Uterus (tissue), 4 donors: Measurements from ENCODE around the gene DISP3. TPM values are rescaled to one million over a fixed set of nuclear protein-coding genes. Genes with fewer than 3 reads are reported as not detected.

Source experiments
- DNase-seq, 2 donors: peaks; one replicate each; pipeline ENCODE4 v3.0.0-alpha.2; 2019 to 2020
- H3K27ac ChIP-seq, 2 donors: fragments of 200-600 bp; sonication (generic); 1 replicate in 1 of 2; 2 replicates in 1 of 2; pipeline ENCODE4 v1.5.1; 2016 to 2018
- H3K27me3 ChIP-seq, 2 donors: fragments of 200-600 bp; sonication (generic); one replicate each; pipeline ENCODE4 v1.5.1; 2018 to 2019; ENCODE audit warnings: control low read depth in 1 of 2
- H3K36me3 ChIP-seq, 2 donors: fragments of 200-600 bp; sonication (generic); one replicate each; pipeline ENCODE4 v1.5.1; 2019; ENCODE audit warnings: control low read depth in 1 of 2
- H3K4me1 ChIP-seq, 2 donors: fragments of 200-600 bp; sonication (generic); one replicate each; pipeline ENCODE4 v1.5.1; 2018 to 2019; ENCODE audit warnings: control low read depth in 1 of 2
- H3K4me3 ChIP-seq, 2 donors: fragments of 200-600 bp; sonication (generic); 1 replicate in 1 of 2; 2 replicates in 1 of 2; pipeline ENCODE4 v1.5.1; 2018 to 2019; ENCODE audit warnings: mild to moderate bottlenecking in 1 of 2
- H3K9me3 ChIP-seq, 2 donors: fragments of 200-600 bp; sonication (generic); one replicate each; pipeline ENCODE4 v1.5.1; 2019; ENCODE audit warnings: control low read depth in 1 of 2
- POLR2A ChIP-seq, 2 donors: fragments of 450-650 bp; IDR thresholded peaks; one replicate each; pipeline ENCODE4 v1.6.1; 2016; ENCODE audit warnings: antibody characterized with exemption in 2 of 2, mild to moderate bottlenecking in 1 of 2, moderate library complexity in 1 of 2
- intact Hi-C: fragments of 100-400 bp; cut with DNase I; formaldehyde crosslinking; loops from one replicate; pipeline ENCODE4 v1.15.1; 2023; ENCODE audit warnings: low total_unique reads
- total RNA-seq, 4 donors: library from RNA; depleted of rRNA in 3 of 4; stranded (reverse); fragments of >200 nt in 3 of 4; gene quantifications; one replicate each; pipeline versions ENCODE4 v1.1.0 to v1.2.4, GENCODE V29; 2014 to 2023
- TF ChIP-seq, protein P1 (sequence below), 4 experiments: fragments of 200-600 bp in 2 of 4; fragments of 450-650 bp in 2 of 4; sonication (generic) in 2 of 4; IDR thresholded peaks; one replicate each; pipeline ENCODE4 v1.5.1; 2016 to 2019; ENCODE audit warnings: antibody characterized with exemption in 4 of 4, mild to moderate bottlenecking in 2 of 4, moderate library complexity in 1 of 4
- donor health status: DM: yes; HTN: yes; CAD: no.

Gene DISP3
- total RNA-seq, 4 donors from 2014 or later = 0.09 to 0.90 TPM; not detected in 2

DNA sequence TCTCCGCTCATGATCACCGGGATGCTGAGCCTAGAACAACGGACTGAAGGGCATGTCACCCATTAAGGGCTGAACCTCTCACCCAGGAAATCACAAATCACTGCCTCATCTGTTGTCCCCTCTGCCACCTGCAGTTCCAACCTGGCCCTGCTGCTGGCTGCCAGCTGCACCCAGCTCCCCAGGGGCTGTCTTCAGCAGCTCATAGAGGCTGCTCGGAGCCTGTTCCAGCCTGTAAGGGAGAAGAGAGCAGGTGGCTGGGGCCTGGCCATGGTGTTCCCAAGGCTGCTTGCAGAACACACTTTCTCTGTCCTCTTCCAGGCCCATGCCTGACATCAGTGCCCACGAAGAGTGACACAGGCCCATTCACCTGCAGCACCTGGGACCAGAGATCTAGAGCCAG is 44.5 kb upstream of the DISP3 start:
- Histone ChIP-seq H3K27me3 (no peaks in the 10 kb centered on the region), H3K9me3 (no peaks in the 10 kb centered on the region), H3K4me1 (no peaks in the 10 kb centered on the region), H3K36me3 (no peaks in the 10 kb centered on the region), H3K27ac (no peak overlapping the region), H3K4me3 (no peak overlapping the region)
- DNase-seq = no peak
- TF ChIP-seq POLR2A (IDR thresholded peaks at IDR 0.05) = no peak
- TF ChIP-seq, protein P1, sequence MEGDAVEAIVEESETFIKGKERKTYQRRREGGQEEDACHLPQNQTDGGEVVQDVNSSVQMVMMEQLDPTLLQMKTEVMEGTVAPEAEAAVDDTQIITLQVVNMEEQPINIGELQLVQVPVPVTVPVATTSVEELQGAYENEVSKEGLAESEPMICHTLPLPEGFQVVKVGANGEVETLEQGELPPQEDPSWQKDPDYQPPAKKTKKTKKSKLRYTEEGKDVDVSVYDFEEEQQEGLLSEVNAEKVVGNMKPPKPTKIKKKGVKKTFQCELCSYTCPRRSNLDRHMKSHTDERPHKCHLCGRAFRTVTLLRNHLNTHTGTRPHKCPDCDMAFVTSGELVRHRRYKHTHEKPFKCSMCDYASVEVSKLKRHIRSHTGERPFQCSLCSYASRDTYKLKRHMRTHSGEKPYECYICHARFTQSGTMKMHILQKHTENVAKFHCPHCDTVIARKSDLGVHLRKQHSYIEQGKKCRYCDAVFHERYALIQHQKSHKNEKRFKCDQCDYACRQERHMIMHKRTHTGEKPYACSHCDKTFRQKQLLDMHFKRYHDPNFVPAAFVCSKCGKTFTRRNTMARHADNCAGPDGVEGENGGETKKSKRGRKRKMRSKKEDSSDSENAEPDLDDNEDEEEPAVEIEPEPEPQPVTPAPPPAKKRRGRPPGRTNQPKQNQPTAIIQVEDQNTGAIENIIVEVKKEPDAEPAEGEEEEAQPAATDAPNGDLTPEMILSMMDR (IDR thresholded peaks at IDR 0.05) = no peak
- intact Hi-C loops = no loop called here

DNA sequence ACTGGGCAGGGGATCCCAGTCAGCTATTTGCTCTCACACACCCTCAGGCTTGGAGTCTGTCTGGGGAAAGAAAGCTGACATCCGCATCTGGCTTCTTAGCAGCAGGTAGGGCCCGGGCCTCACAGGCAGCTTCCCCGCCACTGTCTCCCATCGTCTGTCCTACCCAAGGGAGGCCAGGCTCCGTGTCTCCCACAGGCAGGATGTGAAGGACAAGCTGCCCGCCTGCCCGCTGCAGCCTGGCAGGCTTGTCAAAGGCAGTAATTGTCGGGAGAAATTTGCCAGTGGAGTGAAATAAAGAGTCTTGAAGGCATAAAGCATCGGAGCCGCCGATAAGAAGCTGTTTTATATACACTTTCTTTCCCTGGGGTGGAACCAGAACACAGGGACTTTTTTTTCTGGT is 44.0 kb upstream of the DISP3 start:
- H3K4me3 ChIP-seq = no peak overlapping the region
- no peak overlapping the region for H3K27ac ChIP-seq
- no peak for DNase-seq
- no peaks in the 10 kb centered on the region for H3K27me3 ChIP-seq
- TF ChIP-seq POLR2A (IDR thresholded peaks at IDR 0.05) = no peak
- TF ChIP-seq, protein P1 (IDR thresholded peaks at IDR 0.05) = no peak
- H3K36me3 ChIP-seq = no peaks in the 10 kb centered on the region
- intact Hi-C loops = no loop called here
- H3K9me3 ChIP-seq = no peaks in the 10 kb centered on the region
- no peaks in the 10 kb centered on the region for H3K4me1 ChIP-seq

DNA sequence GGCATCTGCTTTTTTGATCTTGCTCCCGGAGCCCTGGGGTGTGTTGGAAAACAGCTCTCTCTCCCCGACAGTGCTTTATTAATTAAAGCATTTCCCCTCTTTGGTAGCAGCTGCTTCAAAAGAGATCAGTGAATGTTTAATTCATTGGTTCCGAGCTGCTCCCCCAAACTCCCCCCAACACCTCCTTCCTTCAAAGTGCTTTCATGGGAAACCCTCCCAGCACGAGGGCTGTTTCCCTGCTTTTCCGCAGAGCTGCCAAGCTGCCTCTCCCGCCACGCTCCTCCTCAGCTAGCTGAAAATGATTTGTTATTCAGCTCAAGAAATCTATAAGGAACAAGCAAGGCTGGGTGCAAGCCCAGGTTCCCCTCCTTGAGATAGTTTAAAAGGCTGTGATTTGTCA is 40.0 kb upstream of the DISP3 start:
- H3K27me3 ChIP-seq = no peaks in the 10 kb centered on the region
- no peaks in the 10 kb centered on the region for H3K4me1 ChIP-seq
- H3K9me3 ChIP-seq = no peaks in the 10 kb centered on the region
- H3K36me3 ChIP-seq = no peaks in the 10 kb centered on the region
- TF ChIP-seq, protein P1 (IDR thresholded peaks at IDR 0.05) = no peak
- no peak for TF ChIP-seq POLR2A (IDR thresholded peaks at IDR 0.05)
- intact Hi-C loops = no loop called here
- H3K27ac ChIP-seq = no peak overlapping the region
- no peak for DNase-seq
- H3K4me3 ChIP-seq = no peak overlapping the region

DNA sequence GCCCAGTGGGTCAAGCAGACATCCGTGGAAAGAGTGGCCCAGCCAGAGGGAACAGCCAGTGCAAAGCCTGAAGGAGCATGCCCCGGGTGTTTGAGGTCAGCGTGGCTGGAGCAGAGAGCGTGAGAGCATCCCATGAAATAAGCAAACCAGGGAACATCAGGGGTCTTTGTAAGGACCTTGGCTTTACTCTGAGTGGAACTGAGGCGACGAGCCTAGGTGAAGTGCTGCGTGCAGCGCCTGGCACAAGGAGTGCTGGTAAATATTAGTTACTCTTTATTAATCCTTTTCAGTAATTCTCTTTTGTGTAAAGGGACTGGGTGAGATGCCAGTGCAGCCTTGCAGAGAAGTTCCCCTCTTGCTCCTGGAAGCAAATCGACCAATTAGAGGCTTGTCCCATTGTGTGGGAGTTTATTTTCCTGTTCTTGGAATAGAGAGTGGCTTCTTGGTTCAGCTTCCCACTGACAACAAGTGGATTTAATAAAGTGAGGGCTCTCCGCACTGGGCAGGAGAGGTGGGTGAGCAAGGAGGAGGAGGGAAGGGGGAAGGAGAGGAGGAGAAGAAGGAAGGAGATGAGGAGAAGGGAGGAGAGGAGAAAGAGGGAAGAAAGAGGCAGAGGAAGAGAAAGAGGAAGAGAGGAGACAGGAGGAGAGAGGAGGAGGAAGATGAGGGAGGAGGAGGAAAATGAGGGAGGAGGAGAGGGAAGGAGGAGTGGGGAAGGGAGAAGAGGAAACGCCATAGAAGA is 37.6 kb upstream of the DISP3 start:
- no peak for DNase-seq
- intact Hi-C loops = no loop called here
- Histone ChIP-seq H3K4me3 (no peak overlapping the region), H3K27me3 (no peaks in the 10 kb centered on the region), H3K4me1 (no peaks in the 10 kb centered on the region), H3K27ac (no peak overlapping the region), H3K9me3 (no peaks in the 10 kb centered on the region), H3K36me3 (no peaks in the 10 kb centered on the region)
- TF ChIP-seq POLR2A (IDR thresholded peaks at IDR 0.05) = no peak
- TF ChIP-seq, protein P1 (IDR thresholded peaks at IDR 0.05) = no peak

DNA sequence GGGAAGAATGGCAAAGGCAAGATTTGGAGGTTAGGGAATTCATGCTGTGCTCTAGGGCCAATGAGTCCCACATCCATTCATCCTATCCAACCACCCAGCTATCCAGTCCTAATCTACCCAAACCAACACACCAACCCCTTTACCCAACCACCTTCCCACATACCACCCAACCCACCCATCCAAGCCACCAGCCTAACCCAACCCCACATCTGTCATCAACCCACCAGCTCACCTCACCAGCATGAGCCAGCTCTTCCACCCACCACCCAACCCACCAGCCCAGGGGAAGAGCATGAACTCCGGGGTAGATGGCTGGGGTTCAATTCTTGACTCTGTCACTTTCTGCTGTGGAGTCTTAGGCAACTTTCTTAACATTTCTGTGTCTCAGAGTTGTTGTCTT is 35.9 kb upstream of the DISP3 start:
- intact Hi-C loops = no loop called here
- no peak for DNase-seq
- H3K4me1 ChIP-seq = no peaks in the 10 kb centered on the region
- H3K4me3 ChIP-seq = no peak overlapping the region
- TF ChIP-seq POLR2A (IDR thresholded peaks at IDR 0.05) = no peak
- TF ChIP-seq, protein P1 (IDR thresholded peaks at IDR 0.05) = no peak
- H3K36me3 ChIP-seq = no peaks in the 10 kb centered on the region
- no peaks in the 10 kb centered on the region for H3K9me3 ChIP-seq
- no peaks in the 10 kb centered on the region for H3K27me3 ChIP-seq
- no peak overlapping the region for H3K27ac ChIP-seq
